HG02981 (cell line): ENCODE results near the gene MSH5.

ENCODE experiments used
- ATAC-seq: cut with Tn5 transposase; IDR thresholded peaks from one replicate; pipeline ENCODE4 v1.9.1; 2021; ENCODE audit warnings: mild to moderate bottlenecking, moderate library complexity; ENCODE audit not compliant: unreplicated experiment

MSH5 gene

GRCh38 chr6:31712296-31712695 is 27.5 kb upstream of the MSH5 start:
- no peak for ATAC-seq

- ATAC-seq: no peak
Observed at GRCh38 chr6:31713465-31713864, 26.3 kb upstream of the MSH5 start.

GRCh38 chr6:31713991-31714684 is 25.7 kb upstream of the MSH5 start:
- ATAC-seq: no peak

GRCh38 chr6:31715022-31715958 is 24.5 kb upstream of the MSH5 start, which contains the start of gene LY6G6D:
TSS of gene LY6G6D (plus strand) at chr6:31715348. CDS start at chr6:31715356, 8 bp downstream.
- ATAC-seq: no peak

- ATAC-seq: no peak
Observed at GRCh38 chr6:31717499-31718222, 22.1 kb upstream of the MSH5 start.

GRCh38 chr6:31718265-31718664 is 21.5 kb upstream of the MSH5 start:
- no peak for ATAC-seq

- no peak for ATAC-seq
Observed at GRCh38 chr6:31719001-31719400, 20.8 kb upstream of the MSH5 start.

GRCh38 chr6:31720196-31720770 is 19.5 kb upstream of the MSH5 start:
- ATAC-seq: no peak

- no peak for ATAC-seq
Observed at GRCh38 chr6:31721351-31722020, 18.3 kb upstream of the MSH5 start, which contains the start of gene LY6G6C. TSS of gene LY6G6C (minus strand) at chr6:31721746. CDS start at chr6:31721679, 67 bp downstream.

GRCh38 chr6:31722173-31722572 is 17.6 kb upstream of the MSH5 start:
- no peak for ATAC-seq

- no peak for ATAC-seq
Observed at GRCh38 chr6:31723245-31723979, 16.4 kb upstream of the MSH5 start, which contains the start of gene MPIG6B. TSS of gene MPIG6B (plus strand) at chr6:31723373. CDS start at chr6:31723384, 11 bp downstream.

- ATAC-seq: no peak
Observed at GRCh38 chr6:31723980-31724691, 15.7 kb upstream of the MSH5 start.

GRCh38 chr6:31725502-31726350 is 14.1 kb upstream of the MSH5 start:
- no peak for ATAC-seq

- ATAC-seq: peak; percentile 43
Observed at GRCh38 chr6:31727034-31727716, 12.6 kb upstream of the MSH5 start.

GRCh38 chr6:31727717-31728671 is 11.8 kb upstream of the MSH5 start:
- no peak for ATAC-seq
